Type B pancreatic cell (in vitro differentiated cells): Measurements from ENCODE around the gene RPL22. TPM values are rescaled to one million over a fixed set of nuclear protein-coding genes. Genes with fewer than 3 reads are reported as not detected.

Experiments used
- DNase-seq: peaks from one replicate; pipeline ENCODE4 v3.0.0; 2021; ENCODE audit warnings: mixed read lengths; ENCODE audit not compliant: unreplicated experiment; ENCODE audit errors: extremely low spot score
- H3K27ac Mint-ChIP-seq: 2 replicates; pipeline ENCODE4 v1.8.0; 2021; ENCODE audit warnings: mild to moderate bottlenecking, mixed read lengths
- H3K27me3 Mint-ChIP-seq: 2 replicates; pipeline ENCODE4 v1.8.0; 2021; ENCODE audit warnings: mixed read lengths
- H3K36me3 Mint-ChIP-seq: 2 replicates; pipeline ENCODE4 v1.8.0; 2021; ENCODE audit warnings: mixed read lengths
- H3K4me1 Mint-ChIP-seq: one replicate; pipeline ENCODE4 v1.8.0; 2021; ENCODE audit warnings: mixed read lengths; ENCODE audit not compliant: unreplicated experiment
- H3K4me3 Mint-ChIP-seq: 2 replicates; pipeline ENCODE4 v1.8.0; 2021; ENCODE audit warnings: mild to moderate bottlenecking, mixed read lengths
- H3K9me3 Mint-ChIP-seq: 2 replicates; pipeline ENCODE4 v1.8.0; 2021; ENCODE audit warnings: mixed read lengths
- total RNA-seq: library from RNA; stranded (reverse); gene quantifications from 2 replicates; pipeline ENCODE4 v1.2.1, GENCODE V29; 2021; ENCODE audit warnings: low replicate concordance
- TF ChIP-seq, protein P1 (sequence below): fragments of 200-600 bp; sonication (generic); conservative IDR thresholded peaks from 2 replicates; pipeline ENCODE4 v1.5.0; 2021; ENCODE audit warnings: antibody characterized with exemption, mild to moderate bottlenecking

Gene RPL22
- total RNA-seq, 1 donor from 2014 or later, result 499 TPM

DNA sequence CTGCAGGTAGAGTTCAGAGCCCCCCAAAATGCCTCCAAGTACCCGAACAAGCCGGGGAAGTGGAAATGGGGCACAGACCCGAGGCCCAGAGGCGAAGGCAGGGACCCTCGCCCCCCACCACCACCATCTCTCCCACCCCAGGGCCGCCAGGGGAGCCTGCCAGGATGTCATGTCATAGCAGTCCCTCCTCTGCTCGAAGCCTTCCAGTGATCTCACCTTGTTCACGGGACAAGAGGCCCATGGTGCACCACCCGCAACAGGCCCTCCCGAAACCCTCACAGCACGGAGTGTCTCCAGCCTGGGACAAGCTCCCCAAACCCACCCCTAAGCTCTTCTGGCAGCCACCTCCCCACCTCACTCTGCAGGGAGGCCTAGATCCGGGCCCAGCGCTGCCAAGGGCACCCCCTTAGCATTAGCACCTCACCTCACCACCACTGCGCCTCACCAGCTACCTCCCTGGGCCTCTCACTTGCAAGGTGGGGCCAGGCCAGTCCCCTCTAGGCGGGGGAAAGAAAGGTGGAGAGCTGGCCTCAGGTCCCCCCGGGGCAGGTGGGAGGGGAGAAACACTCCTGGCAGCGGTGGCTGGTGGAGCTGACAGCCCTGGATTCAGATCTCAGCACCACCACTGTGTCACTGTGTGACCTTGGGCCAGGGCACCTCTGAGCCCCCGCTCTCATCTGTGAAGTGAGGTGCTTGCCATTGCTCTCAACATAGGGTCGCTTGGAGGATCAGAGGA lies 32.6 kb downstream of the RPL22 start:
- no peak for DNase-seq
- no peak overlapping the region for H3K4me3 Mint-ChIP-seq
- no peaks in the 10 kb centered on the region for H3K9me3 Mint-ChIP-seq
- H3K27ac Mint-ChIP-seq, result no peak overlapping the region
- peaks cover 63% of the 10 kb centered on the region for H3K27me3 Mint-ChIP-seq
- TF ChIP-seq, protein P1, sequence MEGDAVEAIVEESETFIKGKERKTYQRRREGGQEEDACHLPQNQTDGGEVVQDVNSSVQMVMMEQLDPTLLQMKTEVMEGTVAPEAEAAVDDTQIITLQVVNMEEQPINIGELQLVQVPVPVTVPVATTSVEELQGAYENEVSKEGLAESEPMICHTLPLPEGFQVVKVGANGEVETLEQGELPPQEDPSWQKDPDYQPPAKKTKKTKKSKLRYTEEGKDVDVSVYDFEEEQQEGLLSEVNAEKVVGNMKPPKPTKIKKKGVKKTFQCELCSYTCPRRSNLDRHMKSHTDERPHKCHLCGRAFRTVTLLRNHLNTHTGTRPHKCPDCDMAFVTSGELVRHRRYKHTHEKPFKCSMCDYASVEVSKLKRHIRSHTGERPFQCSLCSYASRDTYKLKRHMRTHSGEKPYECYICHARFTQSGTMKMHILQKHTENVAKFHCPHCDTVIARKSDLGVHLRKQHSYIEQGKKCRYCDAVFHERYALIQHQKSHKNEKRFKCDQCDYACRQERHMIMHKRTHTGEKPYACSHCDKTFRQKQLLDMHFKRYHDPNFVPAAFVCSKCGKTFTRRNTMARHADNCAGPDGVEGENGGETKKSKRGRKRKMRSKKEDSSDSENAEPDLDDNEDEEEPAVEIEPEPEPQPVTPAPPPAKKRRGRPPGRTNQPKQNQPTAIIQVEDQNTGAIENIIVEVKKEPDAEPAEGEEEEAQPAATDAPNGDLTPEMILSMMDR, result no peak
- H3K4me1 Mint-ChIP-seq, result peaks cover under 1% of the 10 kb centered on the region
- no peaks in the 10 kb centered on the region for H3K36me3 Mint-ChIP-seq

DNA sequence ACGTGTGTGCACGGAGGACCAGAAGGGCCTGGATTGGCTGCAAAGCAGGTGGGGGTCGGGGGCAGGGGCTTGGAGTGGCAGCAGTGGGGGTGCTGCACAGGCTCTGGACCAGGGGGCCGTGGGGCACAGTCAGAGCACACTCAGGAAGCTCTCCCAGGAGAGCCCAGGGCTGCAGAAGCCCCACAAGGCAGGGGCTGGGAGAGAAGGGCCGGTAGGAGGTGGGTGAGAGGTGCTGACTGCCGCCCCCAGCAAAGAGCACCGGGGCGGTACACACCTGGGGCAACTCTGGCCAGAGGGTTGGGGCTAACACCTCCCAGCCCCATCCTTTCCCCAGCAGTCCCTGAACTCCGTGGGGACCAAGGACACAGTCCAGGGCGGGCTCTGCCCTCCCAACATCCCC lies 33.2 kb downstream of the RPL22 start:
- Mint-ChIP-seq H3K27me3 (peaks cover 61% of the 10 kb centered on the region), H3K27ac (no peak overlapping the region), H3K36me3 (no peaks in the 10 kb centered on the region), H3K4me3 (no peak overlapping the region), H3K9me3 (no peaks in the 10 kb centered on the region), H3K4me1 (peaks cover 3% of the 10 kb centered on the region)
- no peak for DNase-seq
- TF ChIP-seq, protein P1, result no peak

DNA sequence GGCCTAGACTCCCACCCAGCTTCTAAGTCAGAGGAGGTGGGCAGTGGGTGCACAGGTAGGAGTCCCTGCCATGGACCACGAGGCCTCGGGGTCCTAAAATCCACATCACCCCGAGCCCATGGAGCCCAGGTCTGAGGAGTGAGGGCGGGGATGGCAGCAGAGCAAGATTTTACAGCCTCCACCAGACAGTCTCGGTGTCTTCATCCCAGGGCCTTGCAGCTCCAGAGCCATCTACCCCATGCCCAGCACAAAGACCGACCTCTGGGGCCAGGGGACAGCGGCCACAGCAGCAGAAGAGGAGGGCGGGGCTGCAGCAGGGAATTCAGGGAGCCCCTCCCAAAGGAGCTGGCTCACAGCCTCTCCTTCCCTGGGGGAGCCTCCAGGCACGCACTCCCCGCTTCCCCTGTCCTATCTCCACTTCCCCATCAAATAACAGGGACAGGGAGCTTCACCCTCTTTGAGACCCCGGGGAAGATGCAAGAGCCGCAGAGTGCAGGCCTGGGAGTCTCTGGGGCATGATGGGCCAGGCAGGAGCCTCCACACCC lies 33.9 kb downstream of the RPL22 start:
- Mint-ChIP-seq H3K4me1 (peaks cover 3% of the 10 kb centered on the region), H3K4me3 (no peak overlapping the region), H3K27me3 (peaks cover 65% of the 10 kb centered on the region), H3K9me3 (no peaks in the 10 kb centered on the region), H3K27ac (no peak overlapping the region), H3K36me3 (no peaks in the 10 kb centered on the region)
- TF ChIP-seq, protein P1, result no peak
- no peak for DNase-seq

DNA sequence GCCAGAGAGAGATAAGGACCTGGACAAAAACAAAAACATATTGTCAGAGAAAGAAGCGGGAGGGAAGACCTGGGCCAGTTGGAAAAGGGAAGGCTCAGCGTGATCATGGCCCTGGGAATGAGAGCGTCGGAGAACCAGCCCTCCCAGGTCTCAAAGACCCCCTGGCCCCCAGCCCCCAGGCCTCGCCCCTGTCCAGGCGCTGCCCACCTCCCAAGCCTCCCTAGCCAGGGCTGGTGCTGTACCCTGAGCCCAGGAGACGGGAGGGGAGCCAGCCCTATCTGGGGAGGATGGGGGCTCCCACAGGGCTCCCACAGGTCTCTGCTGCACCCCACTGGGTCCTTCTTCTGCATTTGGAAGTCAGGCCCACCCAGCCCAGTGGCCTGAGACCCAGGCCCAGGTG lies 34.4 kb downstream of the RPL22 start:
- H3K27me3 Mint-ChIP-seq, result peaks cover 65% of the 10 kb centered on the region

DNA sequence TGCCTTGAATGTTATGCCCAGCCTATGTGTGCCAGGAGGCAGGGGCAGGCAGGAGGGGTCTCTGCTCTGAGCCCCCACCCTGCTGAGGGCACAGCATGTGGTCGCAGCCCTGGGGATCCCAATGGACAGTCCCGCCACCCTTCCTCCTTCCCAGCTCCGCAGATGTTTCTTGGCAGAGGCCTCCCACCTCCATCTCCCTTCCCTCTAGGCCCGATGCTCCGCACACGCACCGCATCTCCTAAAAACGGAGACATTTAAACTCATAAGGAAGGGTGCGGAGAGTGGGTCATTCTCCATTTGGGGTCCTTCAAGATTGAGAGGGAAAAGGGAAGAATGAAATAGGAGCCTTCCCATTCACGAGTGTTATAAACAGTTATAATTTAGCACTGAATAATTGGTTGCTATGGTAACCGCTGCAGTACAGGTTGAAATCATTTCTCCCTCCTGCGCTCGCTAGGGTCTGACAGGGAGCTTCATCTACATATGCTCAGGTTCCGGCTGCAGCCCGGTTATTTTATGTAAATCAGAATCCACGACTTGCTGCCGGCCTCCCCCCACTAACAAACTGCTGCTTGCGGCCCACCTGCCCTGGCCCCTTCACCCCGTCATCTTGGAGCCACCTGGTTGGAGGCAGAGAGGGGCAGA lies 35.3 kb downstream of the RPL22 start:
- Mint-ChIP-seq H3K36me3 (no peaks in the 10 kb centered on the region), H3K9me3 (no peaks in the 10 kb centered on the region), H3K4me3 (no peak overlapping the region), H3K27me3 (peaks cover 65% of the 10 kb centered on the region), H3K4me1 (peaks cover 3% of the 10 kb centered on the region), H3K27ac (no peak overlapping the region)
- DNase-seq, result no peak
- TF ChIP-seq, protein P1, result no peak

More for the DNA sequence above, 34.4 kb downstream of the RPL22 start:
- no peaks in the 10 kb centered on the region for H3K9me3 Mint-ChIP-seq
- no peaks in the 10 kb centered on the region for H3K36me3 Mint-ChIP-seq
- TF ChIP-seq, protein P1, result no peak
- DNase-seq, result no peak
- H3K27ac Mint-ChIP-seq, result no peak overlapping the region
- H3K4me1 Mint-ChIP-seq, result peaks cover 3% of the 10 kb centered on the region
- H3K4me3 Mint-ChIP-seq, result no peak overlapping the region
